ENCODE results near the gene KCNK13.

Gene KCNK13

DNA sequence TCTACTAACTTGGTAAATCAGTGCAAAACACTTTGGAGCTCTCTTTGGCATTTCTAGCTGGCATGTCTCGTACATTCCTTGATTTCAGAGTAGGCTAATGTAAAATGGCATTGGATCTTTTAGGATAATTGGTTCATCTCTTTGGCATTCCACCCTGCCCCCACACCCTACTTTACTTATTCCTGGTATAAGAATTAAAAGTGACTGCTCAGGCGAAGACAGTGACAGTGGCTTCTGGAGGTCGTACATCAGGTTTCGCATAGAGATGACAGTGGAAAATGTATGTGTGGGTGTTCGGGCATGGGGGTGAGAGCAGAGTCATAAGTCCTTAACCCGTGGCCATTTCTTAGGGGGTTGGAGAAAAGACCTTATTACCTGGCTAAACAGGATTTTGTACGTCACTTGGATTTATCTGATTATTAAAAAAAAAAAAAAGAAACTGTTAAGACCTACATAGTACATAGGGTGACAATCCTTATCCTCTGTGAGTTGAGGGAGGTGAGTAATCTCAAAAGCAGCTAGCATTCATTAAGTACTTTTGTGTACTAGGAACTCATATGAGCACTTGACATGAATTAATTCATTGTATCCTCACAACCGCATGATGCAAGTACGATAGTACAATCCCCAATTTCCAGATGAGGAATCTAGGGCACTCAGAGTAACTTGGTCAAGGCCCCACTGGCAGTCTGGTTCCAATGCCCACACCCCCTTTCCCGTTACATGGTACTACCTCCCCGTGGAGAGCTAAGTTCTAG lies 22.4 kb upstream of the KCNK13 start:
- peaks cover 6 to 31% (median 16%) of the 10 kb centered on the region in 5 donors for H3K36me3 ChIP-seq (ENCODE audit: control insufficient read depth in 5 of 5, insufficient read depth in 5 of 5, low read length in 5 of 5)
- H3K4me1 ChIP-seq (ENCODE audit: control insufficient read depth in 5 of 5, insufficient read depth in 5 of 5, low read length in 5 of 5): no peaks in the 10 kb centered on the region
- H3K4me3 ChIP-seq (ENCODE audit: low read depth in 1 of 5, low read length in 5 of 5): no peak overlapping the region
- H3K9ac ChIP-seq (ENCODE audit: low read length in 5 of 5): peak overlapping the region in 1 of 5 donors; percentile 28
- H3K9me3 ChIP-seq (ENCODE audit: control insufficient read depth in 5 of 5, low read length in 5 of 5): no peaks in the 10 kb centered on the region
- H3K27me3 ChIP-seq (ENCODE audit: control insufficient read depth in 5 of 5, insufficient read depth in 4 of 5, low read length in 5 of 5): no peaks in the 10 kb centered on the region
- H3K27ac ChIP-seq (ENCODE audit: low read depth, low read length): no peak overlapping the region

DNA sequence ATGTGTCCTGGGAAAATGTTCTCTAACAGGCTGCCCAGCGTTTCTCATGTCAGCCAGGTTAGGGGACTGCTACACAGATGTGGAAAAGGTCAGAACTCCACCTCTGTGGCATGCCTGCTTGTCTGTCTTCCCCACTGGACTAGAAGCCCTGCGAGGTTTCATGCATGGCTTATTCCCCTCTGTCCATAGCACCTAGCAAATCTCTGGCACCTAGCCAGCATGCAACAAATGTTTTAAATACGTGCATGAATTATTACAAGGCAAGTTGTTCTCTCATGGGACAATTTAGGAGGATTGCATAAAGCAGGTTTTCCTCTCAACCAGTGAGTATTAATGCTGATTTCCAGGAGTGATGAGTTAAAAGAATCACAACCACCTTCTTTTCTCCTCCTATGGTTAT lies 21.4 kb upstream of the KCNK13 start:
- H3K9ac ChIP-seq (ENCODE audit: low read length in 5 of 5): no peak overlapping the region
- no peak overlapping the region for H3K4me3 ChIP-seq (ENCODE audit: low read depth in 1 of 5, low read length in 5 of 5)
- peaks cover 6 to 27% (median 15%) of the 10 kb centered on the region in 5 donors for H3K36me3 ChIP-seq (ENCODE audit: control insufficient read depth in 5 of 5, insufficient read depth in 5 of 5, low read length in 5 of 5)
- no peaks in the 10 kb centered on the region for H3K27me3 ChIP-seq (ENCODE audit: control insufficient read depth in 5 of 5, insufficient read depth in 4 of 5, low read length in 5 of 5)
- H3K27ac ChIP-seq (ENCODE audit: low read depth, low read length): no peak overlapping the region
- H3K9me3 ChIP-seq (ENCODE audit: control insufficient read depth in 5 of 5, low read length in 5 of 5): no peaks in the 10 kb centered on the region
- no peaks in the 10 kb centered on the region for H3K4me1 ChIP-seq (ENCODE audit: control insufficient read depth in 5 of 5, insufficient read depth in 5 of 5, low read length in 5 of 5)

DNA sequence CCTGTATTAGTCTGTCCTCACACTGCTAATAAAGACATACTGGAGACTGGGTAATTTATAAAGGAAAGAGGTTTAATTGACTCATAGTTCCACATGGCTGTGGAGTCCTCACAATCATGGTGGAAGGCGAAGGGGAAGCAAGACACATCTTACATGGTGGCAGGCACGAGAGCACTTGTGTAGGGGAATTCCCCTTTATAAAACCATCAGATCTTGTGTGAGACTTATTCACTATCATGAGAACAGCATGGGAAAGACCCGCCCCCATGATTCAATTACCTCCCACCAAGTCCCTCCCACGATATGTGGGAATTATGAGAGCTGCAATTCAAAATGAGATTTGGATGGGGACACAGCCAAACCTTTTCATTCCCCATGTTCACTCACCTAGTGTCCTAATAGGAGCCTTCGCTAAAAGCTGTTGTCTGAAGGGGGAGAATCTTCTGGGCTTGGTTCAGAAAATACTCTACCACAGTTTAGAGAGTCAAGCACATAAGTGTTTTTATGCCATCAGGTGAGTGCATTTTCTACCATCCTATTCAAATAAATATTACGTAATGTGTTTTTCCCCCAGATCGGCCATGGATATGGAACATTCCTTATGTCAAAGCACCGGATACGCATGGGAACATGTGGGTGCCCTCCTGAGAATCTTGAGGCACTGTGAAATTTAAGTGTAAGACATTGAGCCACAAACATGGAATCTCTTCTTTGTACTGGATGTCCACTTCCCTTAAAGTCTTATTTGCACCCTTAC lies 19.1 kb upstream of the KCNK13 start:
- Histone ChIP-seq H3K9ac (ENCODE audit: low read length in 5 of 5) (no peak overlapping the region), H3K36me3 (ENCODE audit: control insufficient read depth in 5 of 5, insufficient read depth in 5 of 5, low read length in 5 of 5) (peaks cover 6 to 24% (median 7%) of the 10 kb centered on the region in 5 donors), H3K27ac (ENCODE audit: low read depth, low read length) (no peak overlapping the region), H3K27me3 (ENCODE audit: control insufficient read depth in 5 of 5, insufficient read depth in 4 of 5, low read length in 5 of 5) (no peaks in the 10 kb centered on the region), H3K9me3 (ENCODE audit: control insufficient read depth in 5 of 5, low read length in 5 of 5) (no peaks in the 10 kb centered on the region), H3K4me3 (ENCODE audit: low read depth in 1 of 5, low read length in 5 of 5) (no peak overlapping the region), H3K4me1 (ENCODE audit: control insufficient read depth in 5 of 5, insufficient read depth in 5 of 5, low read length in 5 of 5) (no peaks in the 10 kb centered on the region)

DNA sequence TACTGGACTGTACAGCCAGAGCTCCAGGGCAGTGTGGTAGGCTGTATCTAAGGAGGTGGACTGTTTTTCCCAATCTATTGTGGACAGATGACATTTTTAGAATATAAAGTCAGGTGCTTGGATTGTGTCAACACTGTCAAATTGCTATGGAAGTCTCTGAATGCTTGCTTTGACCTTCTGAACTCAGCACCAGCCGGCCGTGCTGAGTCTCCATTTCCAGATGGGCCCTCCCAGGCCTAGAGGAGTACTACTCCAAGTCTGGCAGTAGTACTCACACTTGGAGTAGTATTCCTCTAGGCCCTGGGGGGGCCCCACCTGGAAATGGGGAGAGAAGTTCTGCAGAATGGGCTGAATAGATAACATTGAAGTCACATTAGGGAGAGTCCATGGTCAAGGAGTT lies 16.2 kb upstream of the KCNK13 start:
- no peaks in the 10 kb centered on the region for H3K4me1 ChIP-seq (ENCODE audit: control insufficient read depth in 5 of 5, insufficient read depth in 5 of 5, low read length in 5 of 5)
- H3K9me3 ChIP-seq (ENCODE audit: control insufficient read depth in 5 of 5, low read length in 5 of 5): no peaks in the 10 kb centered on the region
- H3K9ac ChIP-seq (ENCODE audit: low read length in 5 of 5): no peak overlapping the region
- H3K4me3 ChIP-seq (ENCODE audit: low read depth in 1 of 5, low read length in 5 of 5): no peak overlapping the region
- H3K36me3 ChIP-seq (ENCODE audit: control insufficient read depth in 5 of 5, insufficient read depth in 5 of 5, low read length in 5 of 5): peaks cover 0 to 19% (median 3%) of the 10 kb centered on the region in 5 donors
- peaks cover 0 to 2% (median 0%) of the 10 kb centered on the region in 5 donors for H3K27me3 ChIP-seq (ENCODE audit: control insufficient read depth in 5 of 5, insufficient read depth in 4 of 5, low read length in 5 of 5)
- H3K27ac ChIP-seq (ENCODE audit: low read depth, low read length): no peak overlapping the region

DNA sequence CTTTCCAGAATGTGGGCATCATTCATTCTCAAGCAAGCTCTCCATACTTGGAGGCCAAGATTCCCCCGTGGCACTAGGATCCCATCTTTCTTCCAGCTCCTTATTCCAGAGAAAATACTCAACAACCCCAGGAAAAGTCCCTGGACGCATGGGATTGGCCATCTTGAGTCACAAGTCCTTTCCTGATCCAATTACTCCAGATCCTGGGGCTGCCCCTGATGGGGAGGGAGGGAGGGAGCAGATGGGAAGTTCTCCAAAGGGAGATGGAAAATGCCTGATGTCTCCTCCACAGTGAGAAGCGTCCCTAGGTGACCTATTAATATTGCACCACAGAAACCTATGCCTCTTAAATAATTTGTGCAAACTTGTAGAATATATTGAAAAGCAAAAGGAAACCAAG lies 12.4 kb upstream of the KCNK13 start:
- no peaks in the 10 kb centered on the region for H3K9me3 ChIP-seq (ENCODE audit: control insufficient read depth in 5 of 5, low read length in 5 of 5)
- no peaks in the 10 kb centered on the region for H3K4me1 ChIP-seq (ENCODE audit: control insufficient read depth in 5 of 5, insufficient read depth in 5 of 5, low read length in 5 of 5)
- H3K9ac ChIP-seq (ENCODE audit: low read length in 5 of 5): no peak overlapping the region
- no peak overlapping the region for H3K27ac ChIP-seq (ENCODE audit: low read depth, low read length)
- peaks cover 0 to 17% (median 9%) of the 10 kb centered on the region in 5 donors for H3K27me3 ChIP-seq (ENCODE audit: control insufficient read depth in 5 of 5, insufficient read depth in 4 of 5, low read length in 5 of 5)
- H3K36me3 ChIP-seq (ENCODE audit: control insufficient read depth in 5 of 5, insufficient read depth in 5 of 5, low read length in 5 of 5): peaks cover 0 to 6% (median 3%) of the 10 kb centered on the region in 5 donors
- H3K4me3 ChIP-seq (ENCODE audit: low read depth in 1 of 5, low read length in 5 of 5): no peak overlapping the region

DNA sequence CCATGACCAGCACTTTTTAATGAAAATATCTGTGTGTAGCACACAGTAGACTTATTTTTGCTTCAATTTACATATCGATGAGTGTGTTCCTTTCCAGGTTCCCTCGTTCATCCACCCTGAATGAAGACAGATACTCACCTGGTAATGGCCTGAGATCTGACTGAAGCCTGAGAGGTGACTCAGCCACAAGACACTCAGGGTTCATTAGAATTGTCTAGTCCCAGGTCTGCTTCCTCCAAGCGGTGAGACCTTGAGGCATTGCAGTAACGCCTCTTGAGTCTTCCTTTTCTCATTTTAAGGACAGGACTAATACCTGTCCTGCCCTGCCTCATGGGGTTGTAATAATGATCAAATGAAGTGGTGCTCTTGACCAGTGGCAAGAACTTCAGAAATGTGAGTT lies 11.5 kb upstream of the KCNK13 start:
- no peak overlapping the region for H3K4me3 ChIP-seq (ENCODE audit: low read depth in 1 of 5, low read length in 5 of 5)
- peaks cover 0 to 20% (median 9%) of the 10 kb centered on the region in 5 donors for H3K27me3 ChIP-seq (ENCODE audit: control insufficient read depth in 5 of 5, insufficient read depth in 4 of 5, low read length in 5 of 5)
- H3K9ac ChIP-seq (ENCODE audit: low read length in 5 of 5): no peak overlapping the region
- no peaks in the 10 kb centered on the region for H3K36me3 ChIP-seq (ENCODE audit: control insufficient read depth in 5 of 5, insufficient read depth in 5 of 5, low read length in 5 of 5)
- no peak overlapping the region for H3K27ac ChIP-seq (ENCODE audit: low read depth, low read length)
- H3K4me1 ChIP-seq (ENCODE audit: control insufficient read depth in 5 of 5, insufficient read depth in 5 of 5, low read length in 5 of 5): no peaks in the 10 kb centered on the region
- H3K9me3 ChIP-seq (ENCODE audit: control insufficient read depth in 5 of 5, low read length in 5 of 5): no peaks in the 10 kb centered on the region

DNA sequence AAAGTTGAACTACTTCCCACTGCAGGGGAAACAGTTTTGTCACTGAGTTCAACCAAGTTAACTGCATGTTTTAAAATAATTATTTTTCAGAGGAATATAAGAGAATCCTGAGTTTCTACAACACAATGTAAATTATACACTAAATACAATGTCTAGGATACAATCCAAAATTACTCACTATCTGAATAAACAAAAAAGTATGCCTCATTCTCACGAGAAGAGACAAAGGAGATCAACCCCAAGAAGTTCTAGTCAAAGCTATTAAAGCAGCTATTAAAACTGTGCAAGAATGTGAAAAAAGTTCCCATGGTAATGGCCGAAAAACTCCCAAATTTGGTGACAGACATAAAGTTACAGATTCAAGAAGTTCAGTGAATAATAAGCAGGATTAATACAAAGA lies 8.8 kb upstream of the KCNK13 start:
- H3K9ac ChIP-seq (ENCODE audit: low read length in 5 of 5): no peak overlapping the region
- no peaks in the 10 kb centered on the region for H3K36me3 ChIP-seq (ENCODE audit: control insufficient read depth in 5 of 5, insufficient read depth in 5 of 5, low read length in 5 of 5)
- no peak overlapping the region for H3K27ac ChIP-seq (ENCODE audit: low read depth, low read length)
- no peaks in the 10 kb centered on the region for H3K4me1 ChIP-seq (ENCODE audit: control insufficient read depth in 5 of 5, insufficient read depth in 5 of 5, low read length in 5 of 5)
- no peaks in the 10 kb centered on the region for H3K9me3 ChIP-seq (ENCODE audit: control insufficient read depth in 5 of 5, low read length in 5 of 5)
- H3K4me3 ChIP-seq (ENCODE audit: low read depth in 1 of 5, low read length in 5 of 5): no peak overlapping the region
- peaks cover 0 to 25% (median 9%) of the 10 kb centered on the region in 5 donors for H3K27me3 ChIP-seq (ENCODE audit: control insufficient read depth in 5 of 5, insufficient read depth in 4 of 5, low read length in 5 of 5)

DNA sequence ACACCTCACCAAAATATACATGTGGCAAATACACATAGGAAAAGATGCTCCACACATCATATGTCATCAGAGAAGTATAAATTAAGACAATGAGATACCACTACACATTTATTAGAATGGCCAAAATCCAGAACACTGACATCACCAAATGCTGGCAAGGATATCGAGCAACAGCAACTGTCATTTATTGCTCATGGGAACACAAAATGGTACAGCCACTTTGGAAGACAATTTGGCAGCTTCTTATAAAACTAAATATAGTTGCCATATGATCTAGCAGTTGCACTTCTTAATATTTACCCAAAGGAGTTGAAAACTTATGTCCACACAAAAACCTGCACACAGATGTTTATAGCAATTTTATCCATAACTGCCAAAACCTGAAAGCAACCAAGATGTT lies 7.0 kb upstream of the KCNK13 start:
- H3K27ac ChIP-seq (ENCODE audit: low read depth, low read length): no peak overlapping the region
- peaks cover 0 to under 1% (median 0%) of the 10 kb centered on the region in 5 donors for H3K4me1 ChIP-seq (ENCODE audit: control insufficient read depth in 5 of 5, insufficient read depth in 5 of 5, low read length in 5 of 5)
- peaks cover 0 to 27% (median 9%) of the 10 kb centered on the region in 5 donors for H3K27me3 ChIP-seq (ENCODE audit: control insufficient read depth in 5 of 5, insufficient read depth in 4 of 5, low read length in 5 of 5)
- no peak overlapping the region for H3K4me3 ChIP-seq (ENCODE audit: low read depth in 1 of 5, low read length in 5 of 5)
- no peaks in the 10 kb centered on the region for H3K9me3 ChIP-seq (ENCODE audit: control insufficient read depth in 5 of 5, low read length in 5 of 5)
- no peaks in the 10 kb centered on the region for H3K36me3 ChIP-seq (ENCODE audit: control insufficient read depth in 5 of 5, insufficient read depth in 5 of 5, low read length in 5 of 5)
- H3K9ac ChIP-seq (ENCODE audit: low read length in 5 of 5): no peak overlapping the region

DNA sequence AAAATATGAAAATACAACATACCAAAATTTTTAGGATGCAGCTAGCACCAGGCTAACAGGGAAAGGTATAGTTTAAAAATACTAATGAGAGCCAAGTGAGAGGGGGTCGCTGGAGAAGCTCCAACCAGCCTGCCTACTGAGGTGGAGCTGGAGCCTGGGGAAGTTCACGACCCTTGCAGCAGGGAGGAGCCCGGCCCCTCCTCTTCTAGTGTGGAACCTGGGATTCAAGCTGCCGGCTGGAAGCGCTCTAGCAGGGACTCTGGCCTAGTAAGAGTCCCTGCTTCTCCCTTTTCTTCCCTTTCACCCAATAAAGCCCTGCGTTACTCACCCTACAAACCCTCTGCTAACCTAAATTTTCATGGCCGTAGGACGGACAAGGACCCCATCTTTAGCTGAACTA lies 5.0 kb upstream of the KCNK13 start:
- H3K9ac ChIP-seq (ENCODE audit: low read length in 5 of 5): no peak overlapping the region
- H3K9me3 ChIP-seq (ENCODE audit: control insufficient read depth in 5 of 5, low read length in 5 of 5): no peaks in the 10 kb centered on the region
- no peaks in the 10 kb centered on the region for H3K36me3 ChIP-seq (ENCODE audit: control insufficient read depth in 5 of 5, insufficient read depth in 5 of 5, low read length in 5 of 5)
- no peak overlapping the region for H3K27ac ChIP-seq (ENCODE audit: low read depth, low read length)
- H3K27me3 ChIP-seq (ENCODE audit: control insufficient read depth in 5 of 5, insufficient read depth in 4 of 5, low read length in 5 of 5): peaks cover 9 to 29% (median 14%) of the 10 kb centered on the region in 5 donors
- peaks cover 0 to 20% (median 18%) of the 10 kb centered on the region in 5 donors for H3K4me1 ChIP-seq (ENCODE audit: control insufficient read depth in 5 of 5, insufficient read depth in 5 of 5, low read length in 5 of 5)
- H3K4me3 ChIP-seq (ENCODE audit: low read depth in 1 of 5, low read length in 5 of 5): no peak overlapping the region

DNA sequence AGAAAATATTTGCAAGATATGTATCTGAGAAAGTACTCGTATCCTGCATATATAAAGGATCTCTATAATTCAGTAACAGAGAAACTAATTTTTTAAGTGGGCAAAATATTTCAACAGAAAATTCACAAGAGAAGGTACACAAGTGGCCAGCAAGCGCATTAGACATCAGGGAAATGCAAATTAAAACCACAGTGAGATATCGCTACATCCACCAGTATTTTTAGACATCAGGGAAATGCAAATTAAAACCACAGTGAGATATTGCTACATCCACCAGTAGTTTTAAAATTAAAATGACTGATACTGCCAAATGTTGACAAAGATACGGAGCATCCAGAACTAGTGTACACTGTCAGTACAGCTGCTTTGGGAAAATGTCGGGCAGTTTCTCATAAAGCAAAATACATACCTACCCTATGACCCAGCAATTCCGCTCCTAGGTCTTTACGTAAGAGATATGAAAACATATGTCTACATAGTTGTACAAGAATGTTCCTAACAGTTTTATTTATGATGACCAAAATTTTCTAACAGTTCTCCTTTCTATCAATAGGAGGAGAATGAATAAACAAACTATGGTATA lies 2.8 kb upstream of the KCNK13 start:
- H3K36me3 ChIP-seq (ENCODE audit: control insufficient read depth in 5 of 5, insufficient read depth in 5 of 5, low read length in 5 of 5): no peaks in the 10 kb centered on the region
- peaks cover 20 to 33% (median 31%) of the 10 kb centered on the region in 5 donors for H3K27me3 ChIP-seq (ENCODE audit: control insufficient read depth in 5 of 5, insufficient read depth in 4 of 5, low read length in 5 of 5)
- peaks cover 0 to 35% (median 29%) of the 10 kb centered on the region in 5 donors for H3K4me1 ChIP-seq (ENCODE audit: control insufficient read depth in 5 of 5, insufficient read depth in 5 of 5, low read length in 5 of 5)
- H3K27ac ChIP-seq (ENCODE audit: low read depth, low read length): no peak overlapping the region
- H3K9ac ChIP-seq (ENCODE audit: low read length in 5 of 5): no peak overlapping the region
- H3K9me3 ChIP-seq (ENCODE audit: control insufficient read depth in 5 of 5, low read length in 5 of 5): no peaks in the 10 kb centered on the region
- no peak overlapping the region for H3K4me3 ChIP-seq (ENCODE audit: low read depth in 1 of 5, low read length in 5 of 5)
